Ammon's horn (tissue), 1 donor: ENCODE measurements around the gene HECTD3.
"Not testable (repeated sequence)": the region's sequence is repeated elsewhere in the genome, so short reads cannot be mapped to it uniquely, and the experiment has no call there.

Source experiments
- DNase-seq: peaks from one replicate; pipeline ENCODE4 v3.0.0-alpha.2; 2016; ENCODE audit warnings: low spot score

HECTD3 gene

GRCh38 chr1:44988531-44989156 is 22.5 kb downstream of the HECTD3 start:
- no peak for DNase-seq

GRCh38 chr1:44985747-44986359 is 25.3 kb downstream of the HECTD3 start:
- DNase-seq = no peak

- not testable (repeated sequence) for DNase-seq
These were observed 33.8 kb downstream of the HECTD3 start for GRCh38 chr1:44977372-44977771.

- DNase-seq = no peak
These were observed 34.9 kb downstream of the HECTD3 start for GRCh38 chr1:44976252-44976651.

GRCh38 chr1:44973645-44974044 is 37.5 kb downstream of the HECTD3 start:
- no peak for DNase-seq

GRCh38 chr1:44970317-44970716 is 40.8 kb downstream of the HECTD3 start:
- no peak for DNase-seq

GRCh38 chr1:44964396-44964795 is 46.7 kb downstream of the HECTD3 start:
- no peak for DNase-seq

GRCh38 chr1:44962729-44963128 is 48.4 kb downstream of the HECTD3 start:
- no peak for DNase-seq

GRCh38 chr1:44962022-44962421 is 49.1 kb downstream of the HECTD3 start:
- not testable (repeated sequence) for DNase-seq

GRCh38 chr1:44957566-44957965 is 53.6 kb downstream of the HECTD3 start:
- not testable (repeated sequence) for DNase-seq

GRCh38 chr1:44956077-44956476 is 55.0 kb downstream of the HECTD3 start:
- not testable (repeated sequence) for DNase-seq
